Spleen (tissue), 11 donors: ENCODE results near the gene ALMS1. TPM values are rescaled to one million over a fixed set of nuclear protein-coding genes. Genes with fewer than 3 reads are reported as not detected.
"Not testable (repeated sequence)": the region's sequence is repeated elsewhere in the genome, so short reads cannot be mapped to it uniquely, and the experiment has no call there.

Source experiments
- DNase-seq: peaks from one replicate; pipeline ENCODE4 v3.0.0-alpha.2; 2020
- H3K27ac ChIP-seq, 8 donors: fragments of 200-600 bp; sonication (generic) in 7 of 8; 1 replicate in 4 of 8; 2 replicates in 4 of 8; pipeline versions ENCODE4 v1.5.0 to v1.8.0; 2016 to 2021; ENCODE audit warnings: inconsistent platforms in 4 of 8, mild to moderate bottlenecking in 4 of 8, moderate library complexity in 1 of 8
- H3K27me3 ChIP-seq, 7 donors: fragments of 200-600 bp; sonication (generic) in 6 of 7; replicated peaks in 1 of 7; 1 replicate in 4 of 7; 2 replicates in 3 of 7; pipeline versions ENCODE4 v1.5.0 to v1.8.0; 2016 to 2021; ENCODE audit warnings: inconsistent platforms in 3 of 7, mild to moderate bottlenecking in 1 of 7
- H3K36me3 ChIP-seq, 6 donors: fragments of 200-600 bp; sonication (generic) in 5 of 6; 1 replicate in 4 of 6; 2 replicates in 2 of 6; pipeline versions ENCODE4 v1.5.0 to v1.8.0; 2016 to 2021; ENCODE audit warnings: inconsistent platforms in 2 of 6
- H3K4me1 ChIP-seq, 6 donors: fragments of 200-600 bp; sonication (generic) in 5 of 6; 1 replicate in 3 of 6; 2 replicates in 3 of 6; pipeline versions ENCODE4 v1.5.0 to v1.8.0; 2016 to 2021; ENCODE audit warnings: inconsistent platforms in 3 of 6
- H3K4me3 ChIP-seq, 8 donors: fragments of 200-600 bp; sonication (generic) in 7 of 8; 1 replicate in 4 of 8; 2 replicates in 4 of 8; pipeline versions ENCODE4 v1.5.0 to v1.8.0; 2016 to 2021; ENCODE audit warnings: inconsistent platforms in 4 of 8, mild to moderate bottlenecking in 4 of 8, moderate library complexity in 2 of 8
- H3K9me3 ChIP-seq, 8 donors: fragments of 200-600 bp; sonication (generic) in 7 of 8; 1 replicate in 4 of 8; 2 replicates in 4 of 8; pipeline versions ENCODE4 v1.5.0 to v1.8.0; 2016 to 2021; ENCODE audit warnings: inconsistent platforms in 4 of 8
- CTCF ChIP-seq, 11 experiments: fragments of 200-600 bp in 7 of 11; fragments of 450-650 bp in 4 of 11; sonication (generic) in 4 of 11; IDR thresholded peaks in 8 of 11; conservative IDR thresholded peaks in 3 of 11; 1 replicate in 7 of 11; 2 replicates in 4 of 11; pipeline versions ENCODE4 v1.4.0 to v1.8.0; 2016 to 2021; ENCODE audit warnings: antibody characterized with exemption in 11 of 11, inconsistent platforms in 4 of 11, mild to moderate bottlenecking in 1 of 11
- POLR2A ChIP-seq, 3 donors: fragments of 450-650 bp; IDR thresholded peaks; one replicate each; pipeline ENCODE4 v1.5.1; 2017; ENCODE audit warnings: antibody characterized with exemption in 3 of 3, mild to moderate bottlenecking in 1 of 3
- POLR2AphosphoS5 ChIP-seq, 3 donors: sonication (generic); formaldehyde crosslinking; IDR thresholded peaks; one replicate each; pipeline ENCODE4 v1.5.1; 2017; ENCODE audit warnings: antibody characterized with exemption in 3 of 3
- WGBS, 5 donors: extraction: QIAGEN DNeasy Blood & Tissue Kit in 3 of 5; methylation state at CpG; one replicate each; pipeline versions ENCODE4 v1.1.5 to v1.1.7; 2013 to 2018; 5-methylcytosine and 5-hydroxymethylcytosine counted together
- intact Hi-C: fragments of 100-400 bp; cut with DNase I; formaldehyde crosslinking; loops from one replicate; pipeline ENCODE4 v1.15.0; 2023; ENCODE audit warnings: low total_unique reads
- polyA plus RNA-seq, 3 donors: library from polyadenylated mRNA; stranded (reverse); fragments of 200-250 nt; gene quantifications; one replicate each; pipeline ENCODE4 v1.2.1, GENCODE V29; 2013
- total RNA-seq, 7 donors: library from RNA; depleted of rRNA in 3 of 7; stranded (reverse); fragments of >200 nt in 3 of 7; fragmentation: NEBNext Ultra II Directional in 4 of 7; extraction: Animal tissue kit (Norgen Biotek cat#: 25700) in 4 of 7; gene quantifications; one replicate each; pipeline versions ENCODE4 v1.1.0 to v1.2.1, GENCODE V29; 2016 to 2021
- donor health status: healthy with polysubstance abuse.
- donor health status: DM: no; HTN: no; CAD: no; lungs with moderate emphysema.
- donor health status: DM: no; HTN: no; CAD: no.
- donor health status: Bipolar disorder and iron deficiency.
- donor health status: healthy.
- donor health status: DM: no; HTN: no; CAD: no.
- donor health status: DM: yes; HTN: yes; CAD: no.

Gene ALMS1
- total and polyA plus RNA-seq, 10 donors, result 3.8 to 34.2 (median 17.7) TPM

- DNase-seq, result no peak
- no peak overlapping the region for H3K27ac ChIP-seq
- H3K9me3 ChIP-seq, result no peaks in the 10 kb centered on the region
- H3K36me3 ChIP-seq, result no peaks in the 10 kb centered on the region
- no peaks in the 10 kb centered on the region for H3K4me1 ChIP-seq
- no peaks in the 10 kb centered on the region for H3K27me3 ChIP-seq
- intact Hi-C loops, result no loop called here
- TF ChIP-seq POLR2AphosphoS5 (IDR thresholded peaks at IDR 0.05) (no peak), CTCF (IDR thresholded peaks at IDR 0.05 in 8 of 11, conservative IDR thresholded peaks at IDR 0.05 in 3 of 11) (no peak), POLR2A (IDR thresholded peaks at IDR 0.05) (no peak)
- WGBS, 5 donors, result 60 to 86% (median 75%) methylated on average over 5 of the region's 5 CpGs
- no peak overlapping the region for H3K4me3 ChIP-seq
Measured at GRCh38 chr2:73343992-73344391, 41.6 kb upstream of the ALMS1 start.

- H3K36me3 ChIP-seq, H3K27ac ChIP-seq, H3K4me3 ChIP-seq, DNase-seq, H3K27me3 ChIP-seq, H3K4me1 ChIP-seq, intact Hi-C loops, H3K9me3 ChIP-seq: not testable (repeated sequence)
- 81 to 94% (median 83%) methylated on average over 3 of the region's 3 CpGs for WGBS, 5 donors
Measured at GRCh38 chr2:73344747-73345146, 40.9 kb upstream of the ALMS1 start.

- H3K9me3 ChIP-seq, result no peaks in the 10 kb centered on the region
- 66 to 77% (median 74%) methylated on average over 4 of the region's 4 CpGs for WGBS, 5 donors
- H3K36me3 ChIP-seq, result no peaks in the 10 kb centered on the region
- intact Hi-C loops, result no loop called here
- DNase-seq, result no peak
- no peaks in the 10 kb centered on the region for H3K4me1 ChIP-seq
- TF ChIP-seq POLR2AphosphoS5 (IDR thresholded peaks at IDR 0.05), result no peak
- H3K27me3 ChIP-seq, result peaks cover 0 to 14% (median 0%) of the 10 kb centered on the region in 7 donors
- no peak overlapping the region for H3K27ac ChIP-seq
- H3K4me3 ChIP-seq, result no peak overlapping the region
Measured at GRCh38 chr2:73350035-73350691, 35.5 kb upstream of the ALMS1 start.

GRCh38 chr2:73356097-73356496 lies 29.5 kb upstream of the ALMS1 start:
- WGBS, 5 donors, result 89 to 97% (median 94%) methylated on average over 3 of the region's 3 CpGs

More at GRCh38 chr2:73356097-73356496, 29.5 kb upstream of the ALMS1 start:
- TF ChIP-seq POLR2AphosphoS5 (IDR thresholded peaks at IDR 0.05), result no peak
- TF ChIP-seq POLR2A (IDR thresholded peaks at IDR 0.05), result no peak
- no peak for TF ChIP-seq CTCF (IDR thresholded peaks at IDR 0.05 in 8 of 11, conservative IDR thresholded peaks at IDR 0.05 in 3 of 11)
- H3K4me3 ChIP-seq, result no peak overlapping the region
- peaks cover 0 to 3% (median 0%) of the 10 kb centered on the region in 8 donors for H3K9me3 ChIP-seq
- H3K27me3 ChIP-seq, result peaks cover 0 to 28% (median 0%) of the 10 kb centered on the region in 7 donors
- H3K36me3 ChIP-seq, result no peaks in the 10 kb centered on the region
- no peak for DNase-seq
- intact Hi-C loops, result no loop called here
- no peak overlapping the region for H3K27ac ChIP-seq
- no peaks in the 10 kb centered on the region for H3K4me1 ChIP-seq
